ENCODE measurements around the gene FSTL1.
A peak's percentile ranks its signal among the peaks of the same experiment; 100 is the strongest.

The FSTL1 gene

GRCh38 chr3:120440762-120441161 lies 10.0 kb downstream of the FSTL1 start:
- DNase-seq: peak in 1 of 56 donors; percentile 6

GRCh38 chr3:120440001-120440703 lies 10.6 kb downstream of the FSTL1 start:
- DNase-seq: no peak

- DNase-seq: no peak
Measured at GRCh38 chr3:120438665-120439370, 12.0 kb downstream of the FSTL1 start.

GRCh38 chr3:120438216-120438615 lies 12.6 kb downstream of the FSTL1 start:
- DNase-seq: no peak

- DNase-seq: no peak
Measured at GRCh38 chr3:120437559-120437958, 13.2 kb downstream of the FSTL1 start.

- DNase-seq: no peak
Measured at GRCh38 chr3:120436523-120437050, 14.2 kb downstream of the FSTL1 start.

- DNase-seq: no peak
Measured at GRCh38 chr3:120435621-120436020, 15.2 kb downstream of the FSTL1 start.

- DNase-seq: no peak
Measured at GRCh38 chr3:120433662-120434331, 17.0 kb downstream of the FSTL1 start.

- no peak for DNase-seq
Measured at GRCh38 chr3:120432150-120432860, 18.5 kb downstream of the FSTL1 start.

GRCh38 chr3:120429921-120430361 lies 20.9 kb downstream of the FSTL1 start:
- DNase-seq: no peak

- no peak for DNase-seq
Measured at GRCh38 chr3:120428924-120429323, 21.9 kb downstream of the FSTL1 start.

- no peak for DNase-seq
Measured at GRCh38 chr3:120427201-120427600, 23.6 kb downstream of the FSTL1 start.

- DNase-seq: peak in 11 of 56 donors; percentile 5 to 38 (median 24)
Measured at GRCh38 chr3:120425572-120426250, 25.1 kb downstream of the FSTL1 start.

- DNase-seq: no peak
Measured at GRCh38 chr3:120424976-120425570, 25.7 kb downstream of the FSTL1 start.

GRCh38 chr3:120424506-120424905 lies 26.3 kb downstream of the FSTL1 start:
- DNase-seq: no peak

GRCh38 chr3:120423432-120423831 lies 27.4 kb downstream of the FSTL1 start:
- DNase-seq: no peak

- DNase-seq: no peak
Measured at GRCh38 chr3:120421926-120422325, 28.9 kb downstream of the FSTL1 start.

GRCh38 chr3:120420928-120421551 lies 29.8 kb downstream of the FSTL1 start:
- DNase-seq: peak in 1 of 56 donors; percentile 18

GRCh38 chr3:120420360-120420759 lies 30.4 kb downstream of the FSTL1 start:
- DNase-seq: no peak

GRCh38 chr3:120419797-120420196 lies 31.0 kb downstream of the FSTL1 start:
- DNase-seq: no peak
